ENCODE measurements around the gene PPP3CA. TPM values are rescaled to one million over a fixed set of nuclear protein-coding genes. Genes with fewer than 3 reads are reported as not detected.

PPP3CA gene
- total and polyA plus RNA-seq, 2 of the 13 experiments (the other 11 are each of a cell fraction or from before 2014, with no cell fraction given): 4.8 to 13.2 TPM

DNA sequence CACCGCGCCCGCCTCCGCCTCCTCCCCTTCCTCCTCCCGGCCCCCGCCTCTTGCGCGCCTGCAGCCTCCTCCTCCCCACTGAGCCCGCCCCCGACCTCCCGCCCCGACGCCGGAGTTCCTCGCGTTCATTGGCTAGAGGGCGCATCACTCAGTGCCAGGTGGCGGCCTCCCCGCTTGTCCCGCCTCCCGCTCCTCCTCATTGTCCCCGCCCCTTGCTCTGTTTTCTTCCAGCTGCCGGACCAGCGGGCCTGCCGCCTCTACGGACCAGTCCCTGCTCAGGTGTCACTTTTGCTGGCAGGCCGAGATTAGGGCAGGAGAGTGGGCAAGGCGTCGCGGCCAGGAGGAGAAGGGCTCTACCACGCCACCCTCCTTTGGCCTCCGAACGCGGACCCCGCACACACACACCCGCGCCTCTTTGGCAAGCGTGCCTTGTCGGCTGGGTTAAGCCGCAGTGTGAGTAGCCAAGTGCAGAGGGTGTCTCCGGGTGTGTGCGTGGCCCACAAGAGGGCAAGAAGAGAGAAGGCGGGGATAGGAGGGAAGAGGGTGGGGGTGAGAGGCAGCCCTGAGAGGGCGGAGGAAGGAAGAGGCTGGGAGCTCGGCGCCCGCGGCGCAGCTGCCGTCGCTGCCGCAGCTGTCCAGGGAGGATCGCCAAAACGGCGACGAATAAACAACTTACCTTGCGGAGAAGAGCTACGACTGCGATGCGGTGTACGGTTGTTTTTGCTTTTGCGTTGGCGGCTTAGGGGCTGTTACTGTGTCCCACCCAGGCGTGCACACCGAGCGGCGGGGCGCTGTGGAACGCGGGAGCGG, 436 bp upstream of the PPP3CA start (continued):
- TF ChIP-seq TRAFD1 (CRISPR knock-in tag; IDR thresholded peaks at IDR 0.05; ENCODE audit: borderline replicate concordance) (peak; percentile 60; the same call in 1 of the 2 replicates), SIX1 (CRISPR knock-in tag; IDR thresholded peaks at IDR 0.05; ENCODE audit: borderline replicate concordance) (peak; percentile 65; the same call in 1 of the 2 replicates), SP4 (CRISPR knock-in tag; IDR thresholded peaks at IDR 0.05) (peak; percentile 81), FOSL1 (CRISPR knock-in tag; IDR thresholded peaks at IDR 0.05; ENCODE audit: borderline replicate concordance) (no peak), ZNF607 (CRISPR knock-in tag; IDR thresholded peaks at IDR 0.05; ENCODE audit: borderline replicate concordance) (peak; percentile 86), IRF2 (CRISPR knock-in tag; IDR thresholded peaks at IDR 0.05) (peak; percentile 30; the same call in 1 of the 2 replicates), POLR2AphosphoS5 (IDR thresholded peaks at IDR 0.05; ENCODE audit: low read depth, low read length) (peak; percentile 81), ZNF124 (CRISPR knock-in tag; IDR thresholded peaks at IDR 0.05) (0 out of 2 replicates have a peak, but pooled peaks have one; percentile 46), ZSCAN21 (CRISPR knock-in tag; IDR thresholded peaks at IDR 0.05; ENCODE audit: borderline replicate concordance) (no peak), ZNF225 (CRISPR knock-in tag; IDR thresholded peaks at IDR 0.05) (peak; percentile 53; the same call in 1 of the 2 replicates), POLR2G (IDR thresholded peaks at IDR 0.05; ENCODE audit: low read depth, low read length) (peak; percentile 72), ZMYM3 (CRISPR knock-in tag; IDR thresholded peaks at IDR 0.05) (peak; percentile 25; the same call in 1 of the 2 replicates), FOXC1 (CRISPR knock-in tag; IDR thresholded peaks at IDR 0.05; ENCODE audit: borderline replicate concordance) (peak; percentile 58; the same call in 1 of the 2 replicates), AGO1 (IDR thresholded peaks at IDR 0.05; ENCODE audit: low read depth, low read length, poor library complexity, severe bottlenecking) (peak; percentile 65), PAF1 (CRISPR knock-in tag; IDR thresholded peaks at IDR 0.05) (no peak)
- TF ChIP-seq, protein P1, sequence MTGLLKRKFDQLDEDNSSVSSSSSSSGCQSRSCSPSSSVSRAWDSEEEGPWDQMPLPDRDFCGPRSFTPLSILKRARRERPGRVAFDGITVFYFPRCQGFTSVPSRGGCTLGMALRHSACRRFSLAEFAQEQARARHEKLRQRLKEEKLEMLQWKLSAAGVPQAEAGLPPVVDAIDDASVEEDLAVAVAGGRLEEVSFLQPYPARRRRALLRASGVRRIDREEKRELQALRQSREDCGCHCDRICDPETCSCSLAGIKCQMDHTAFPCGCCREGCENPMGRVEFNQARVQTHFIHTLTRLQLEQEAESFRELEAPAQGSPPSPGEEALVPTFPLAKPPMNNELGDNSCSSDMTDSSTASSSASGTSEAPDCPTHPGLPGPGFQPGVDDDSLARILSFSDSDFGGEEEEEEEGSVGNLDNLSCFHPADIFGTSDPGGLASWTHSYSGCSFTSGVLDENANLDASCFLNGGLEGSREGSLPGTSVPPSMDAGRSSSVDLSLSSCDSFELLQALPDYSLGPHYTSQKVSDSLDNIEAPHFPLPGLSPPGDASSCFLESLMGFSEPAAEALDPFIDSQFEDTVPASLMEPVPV (CRISPR knock-in tag; IDR thresholded peaks at IDR 0.05): peak; percentile 15; the same call in 1 of the 2 replicates
- TF ChIP-seq, protein P2, sequence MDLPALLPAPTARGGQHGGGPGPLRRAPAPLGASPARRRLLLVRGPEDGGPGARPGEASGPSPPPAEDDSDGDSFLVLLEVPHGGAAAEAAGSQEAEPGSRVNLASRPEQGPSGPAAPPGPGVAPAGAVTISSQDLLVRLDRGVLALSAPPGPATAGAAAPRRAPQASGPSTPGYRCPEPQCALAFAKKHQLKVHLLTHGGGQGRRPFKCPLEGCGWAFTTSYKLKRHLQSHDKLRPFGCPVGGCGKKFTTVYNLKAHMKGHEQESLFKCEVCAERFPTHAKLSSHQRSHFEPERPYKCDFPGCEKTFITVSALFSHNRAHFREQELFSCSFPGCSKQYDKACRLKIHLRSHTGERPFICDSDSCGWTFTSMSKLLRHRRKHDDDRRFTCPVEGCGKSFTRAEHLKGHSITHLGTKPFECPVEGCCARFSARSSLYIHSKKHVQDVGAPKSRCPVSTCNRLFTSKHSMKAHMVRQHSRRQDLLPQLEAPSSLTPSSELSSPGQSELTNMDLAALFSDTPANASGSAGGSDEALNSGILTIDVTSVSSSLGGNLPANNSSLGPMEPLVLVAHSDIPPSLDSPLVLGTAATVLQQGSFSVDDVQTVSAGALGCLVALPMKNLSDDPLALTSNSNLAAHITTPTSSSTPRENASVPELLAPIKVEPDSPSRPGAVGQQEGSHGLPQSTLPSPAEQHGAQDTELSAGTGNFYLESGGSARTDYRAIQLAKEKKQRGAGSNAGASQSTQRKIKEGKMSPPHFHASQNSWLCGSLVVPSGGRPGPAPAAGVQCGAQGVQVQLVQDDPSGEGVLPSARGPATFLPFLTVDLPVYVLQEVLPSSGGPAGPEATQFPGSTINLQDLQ (CRISPR knock-in tag; IDR thresholded peaks at IDR 0.05): peak; percentile 78
- TF ChIP-seq, protein P3, sequence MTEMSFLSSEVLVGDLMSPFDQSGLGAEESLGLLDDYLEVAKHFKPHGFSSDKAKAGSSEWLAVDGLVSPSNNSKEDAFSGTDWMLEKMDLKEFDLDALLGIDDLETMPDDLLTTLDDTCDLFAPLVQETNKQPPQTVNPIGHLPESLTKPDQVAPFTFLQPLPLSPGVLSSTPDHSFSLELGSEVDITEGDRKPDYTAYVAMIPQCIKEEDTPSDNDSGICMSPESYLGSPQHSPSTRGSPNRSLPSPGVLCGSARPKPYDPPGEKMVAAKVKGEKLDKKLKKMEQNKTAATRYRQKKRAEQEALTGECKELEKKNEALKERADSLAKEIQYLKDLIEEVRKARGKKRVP (CRISPR knock-in tag; IDR thresholded peaks at IDR 0.05): 0 out of 4 replicates have a peak, but pooled peaks of 1 of the 2 experiments have one; percentile 40
- TF ChIP-seq, protein P4, sequence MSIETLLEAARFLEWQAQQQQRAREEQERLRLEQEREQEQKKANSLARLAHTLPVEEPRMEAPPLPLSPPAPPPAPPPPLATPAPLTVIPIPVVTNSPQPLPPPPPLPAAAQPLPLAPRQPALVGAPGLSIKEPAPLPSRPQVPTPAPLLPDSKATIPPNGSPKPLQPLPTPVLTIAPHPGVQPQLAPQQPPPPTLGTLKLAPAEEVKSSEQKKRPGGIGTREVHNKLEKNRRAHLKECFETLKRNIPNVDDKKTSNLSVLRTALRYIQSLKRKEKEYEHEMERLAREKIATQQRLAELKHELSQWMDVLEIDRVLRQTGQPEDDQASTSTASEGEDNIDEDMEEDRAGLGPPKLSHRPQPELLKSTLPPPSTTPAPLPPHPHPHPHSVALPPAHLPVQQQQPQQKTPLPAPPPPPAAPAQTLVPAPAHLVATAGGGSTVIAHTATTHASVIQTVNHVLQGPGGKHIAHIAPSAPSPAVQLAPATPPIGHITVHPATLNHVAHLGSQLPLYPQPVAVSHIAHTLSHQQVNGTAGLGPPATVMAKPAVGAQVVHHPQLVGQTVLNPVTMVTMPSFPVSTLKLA (IDR thresholded peaks at IDR 0.05): 0 out of 2 replicates have a peak, but pooled peaks have one; percentile 7
